Mesothelial cell of epicardium (in vitro differentiated cells): ENCODE data around the gene SYPL2. TPM values are rescaled to one million over a fixed set of nuclear protein-coding genes. Genes with fewer than 3 reads are reported as not detected.

Experiments
- DNase-seq, 2 experiments: peaks; one replicate each; pipeline ENCODE4 v3.0.0; 2021; ENCODE audit warnings: low spot score in 2 of 2; ENCODE audit not compliant: unreplicated experiment in 2 of 2
- H3K27ac Mint-ChIP-seq: 2 replicates; pipeline ENCODE4 v1.8.0; 2021; ENCODE audit warnings: mixed read lengths
- H3K27me3 Mint-ChIP-seq: 2 replicates; pipeline ENCODE4 v1.8.0; 2021; ENCODE audit warnings: low read depth, mixed read lengths
- H3K36me3 Mint-ChIP-seq: 2 replicates; pipeline ENCODE4 v1.8.0; 2021; ENCODE audit warnings: mixed read lengths
- H3K4me1 Mint-ChIP-seq: 2 replicates; pipeline ENCODE4 v1.8.0; 2021; ENCODE audit warnings: mixed read lengths
- H3K4me3 Mint-ChIP-seq: 2 replicates; pipeline ENCODE4 v1.8.0; 2021; ENCODE audit warnings: mild to moderate bottlenecking, moderate library complexity, mixed read lengths
- H3K9me3 Mint-ChIP-seq: 2 replicates; pipeline ENCODE4 v1.8.0; 2021; ENCODE audit warnings: mixed read lengths
- CTCF ChIP-seq: fragments of 200-600 bp; sonication (generic); IDR thresholded peaks from one replicate; pipeline ENCODE4 v1.5.0; 2021; ENCODE audit warnings: antibody characterized with exemption; ENCODE audit not compliant: unreplicated experiment
- total RNA-seq: library from RNA; stranded (reverse); gene quantifications from 3 replicates; pipeline ENCODE4 v1.2.1, GENCODE V29; 2021

Gene SYPL2
- total RNA-seq, 1 donor from 2014 or later = 0.11 TPM

GRCh38 chr1:109499661-109500536 lies 33.6 kb downstream of the SYPL2 start:
- no peaks in the 10 kb centered on the region for H3K27me3 Mint-ChIP-seq
- no peaks in the 10 kb centered on the region for H3K9me3 Mint-ChIP-seq
- TF ChIP-seq CTCF = no peak
- peaks cover 21% of the 10 kb centered on the region for H3K4me1 Mint-ChIP-seq
- no peak for DNase-seq
- H3K36me3 Mint-ChIP-seq = no peaks in the 10 kb centered on the region
- H3K4me3 Mint-ChIP-seq = no peak overlapping the region
- H3K27ac Mint-ChIP-seq = peak overlapping the region; percentile 50

GRCh38 chr1:109500941-109501381 lies 34.6 kb downstream of the SYPL2 start:
- Mint-ChIP-seq H3K4me3 (no peak overlapping the region), H3K9me3 (no peaks in the 10 kb centered on the region), H3K27ac (no peak overlapping the region), H3K36me3 (no peaks in the 10 kb centered on the region), H3K4me1 (peaks cover 21% of the 10 kb centered on the region), H3K27me3 (no peaks in the 10 kb centered on the region)
- no peak for TF ChIP-seq CTCF
- no peak for DNase-seq

GRCh38 chr1:109501644-109502363 lies 35.5 kb downstream of the SYPL2 start:
- Mint-ChIP-seq H3K27me3 (no peaks in the 10 kb centered on the region), H3K4me3 (no peak overlapping the region), H3K4me1 (peaks cover 21% of the 10 kb centered on the region), H3K27ac (peak overlapping the region; percentile 51), H3K36me3 (no peaks in the 10 kb centered on the region), H3K9me3 (no peaks in the 10 kb centered on the region)
- DNase-seq = no peak
- TF ChIP-seq CTCF = no peak

- Mint-ChIP-seq H3K27ac (peak overlapping the region; percentile 79), H3K4me3 (no peak overlapping the region)
- TF ChIP-seq CTCF = no peak
Measured at GRCh38 chr1:109502364-109502851, 36.1 kb downstream of the SYPL2 start.

GRCh38 chr1:109503935-109504334 lies 37.6 kb downstream of the SYPL2 start:
- Mint-ChIP-seq H3K36me3 (no peaks in the 10 kb centered on the region), H3K27ac (no peak overlapping the region), H3K4me3 (no peak overlapping the region), H3K27me3 (peaks cover 4% of the 10 kb centered on the region), H3K9me3 (no peaks in the 10 kb centered on the region), H3K4me1 (peaks cover 22% of the 10 kb centered on the region)
- DNase-seq = no peak
- no peak for TF ChIP-seq CTCF

More at GRCh38 chr1:109502364-109502851, 36.1 kb downstream of the SYPL2 start:
- Mint-ChIP-seq H3K4me1 (peaks cover 21% of the 10 kb centered on the region), H3K27me3 (no peaks in the 10 kb centered on the region), H3K9me3 (no peaks in the 10 kb centered on the region), H3K36me3 (no peaks in the 10 kb centered on the region)
- no peak for DNase-seq
